SKM-1 (cell line): Measurements from ENCODE around the gene AGO1.
"Not testable (repeated sequence)": the region's sequence is repeated elsewhere in the genome, so short reads cannot be mapped to it uniquely, and the experiment has no call there.

Experiments
- DNase-seq: peaks from one replicate; lab custom pipeline; 2025; ENCODE audit not compliant: unreplicated experiment; lab: John Stamatoyannopoulos, UW

The AGO1 gene

DNA sequence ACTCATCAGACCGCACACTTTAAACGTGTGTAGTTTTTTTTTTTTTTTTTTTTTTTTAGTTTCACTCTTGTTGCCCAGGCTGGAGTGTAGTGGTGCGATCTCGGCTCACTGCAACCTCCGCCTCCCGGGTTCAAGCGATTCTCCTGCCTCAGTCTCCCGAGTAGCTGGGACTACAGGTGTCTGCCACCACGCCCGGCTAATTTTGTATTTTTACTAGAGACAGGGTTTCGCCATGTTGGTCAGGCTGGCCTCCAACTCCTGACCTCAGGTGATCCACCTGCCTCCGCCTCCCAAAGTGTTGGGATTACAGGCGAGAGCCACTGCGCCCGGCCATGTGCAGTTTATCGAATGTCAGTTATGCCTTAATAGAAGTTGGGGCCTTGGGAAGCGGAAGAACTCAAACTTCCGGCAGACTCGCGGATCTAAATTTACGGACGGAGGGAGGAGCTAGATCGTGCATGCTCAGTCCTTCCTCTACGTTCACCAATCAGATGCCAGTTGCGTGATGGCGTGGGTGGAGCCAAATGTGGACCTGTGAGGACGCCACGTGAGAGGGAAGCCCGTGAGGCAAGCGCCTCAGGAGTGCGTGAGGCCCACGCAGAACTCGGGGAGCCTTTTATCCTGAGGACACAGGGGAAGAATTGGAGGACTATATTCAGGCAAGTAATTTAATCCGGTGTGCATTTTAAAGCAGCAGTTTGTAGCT is 13.6 kb upstream of the AGO1 start:
- DNase-seq: not testable (repeated sequence)

GRCh38 chr1:35870651-35871309 is 12.2 kb upstream of the AGO1 start:
- DNase-seq: no peak

- no peak for DNase-seq
Observed at GRCh38 chr1:35873243-35873750, 9.7 kb upstream of the AGO1 start.

DNA sequence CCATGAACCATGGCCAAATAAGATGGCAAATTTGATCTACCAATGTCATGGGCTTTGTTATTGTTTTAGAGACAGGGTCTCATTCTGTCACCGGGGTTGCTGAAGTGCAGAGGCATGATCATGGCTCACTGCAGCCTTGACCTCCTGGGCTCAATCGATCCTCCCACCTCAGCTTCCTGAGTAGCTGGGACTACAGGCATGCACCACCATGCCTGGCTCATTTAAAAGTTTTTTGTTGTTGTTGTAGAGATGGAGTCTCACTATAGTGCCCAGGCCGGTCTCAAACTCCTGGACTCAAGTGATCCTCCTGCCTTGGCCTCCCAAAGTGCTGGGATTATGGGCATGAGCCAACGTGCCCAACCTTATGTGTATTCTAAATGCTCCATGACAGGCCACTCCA is 8.9 kb upstream of the AGO1 start:
- not testable (repeated sequence) for DNase-seq

DNA sequence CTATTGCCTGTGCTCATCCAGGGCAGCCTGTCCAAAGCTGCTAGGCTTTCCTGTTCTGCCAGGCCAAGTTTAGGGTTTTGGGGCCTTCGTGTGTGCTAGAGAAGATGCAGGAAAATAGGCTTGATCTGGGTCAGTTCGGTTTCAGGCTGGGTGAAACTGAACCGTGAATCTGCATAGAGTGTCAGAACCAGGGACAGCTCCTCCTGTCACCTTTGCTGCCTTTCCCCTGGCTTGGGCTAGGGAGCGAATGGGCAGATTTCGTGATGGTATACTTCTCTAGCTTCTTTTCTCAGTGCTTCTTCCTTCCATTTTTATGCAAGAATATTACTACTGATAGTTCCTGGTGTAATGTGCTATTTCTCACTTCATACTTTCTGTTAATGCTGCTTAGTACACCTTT is 6.0 kb upstream of the AGO1 start:
- DNase-seq: no peak

DNA sequence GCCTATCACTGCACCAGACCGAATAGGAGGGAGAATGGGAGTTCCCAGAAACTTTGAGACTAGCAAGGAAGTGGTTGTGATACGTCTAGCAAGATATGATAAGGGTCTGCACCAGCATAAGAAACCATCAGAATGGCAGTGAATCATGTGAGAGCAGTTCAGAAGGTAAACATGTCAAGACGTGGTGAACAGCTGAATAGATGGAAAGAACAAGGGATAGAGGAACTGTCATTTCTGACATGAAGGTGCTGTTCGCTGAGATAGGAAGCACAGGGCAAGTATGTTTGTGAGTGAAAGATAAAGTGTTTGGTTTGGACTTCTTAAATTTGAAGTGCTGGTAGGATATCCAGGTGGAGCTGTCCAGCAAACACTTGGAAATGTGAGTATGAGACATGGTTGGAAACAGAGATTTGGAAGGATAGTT is 1.1 kb upstream of the AGO1 start:
- DNase-seq: no peak

DNA sequence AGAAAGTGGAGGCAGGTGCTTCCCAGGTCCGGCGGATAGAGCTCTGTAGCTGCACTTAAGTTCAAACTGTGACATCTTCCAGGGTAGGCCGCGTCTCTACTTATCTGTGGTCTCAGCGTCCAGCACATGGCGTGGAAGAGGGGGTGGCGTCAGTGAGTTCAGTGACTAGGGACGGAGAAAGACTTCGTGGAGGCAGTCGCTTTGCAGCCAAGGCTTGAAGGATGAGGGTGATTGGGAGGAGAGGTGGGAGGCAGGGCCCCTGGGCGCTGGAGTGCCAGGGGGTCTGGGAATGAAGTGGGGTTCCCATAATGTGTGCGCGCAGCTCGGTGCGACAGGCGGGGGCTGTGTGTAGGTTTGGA is 444 bp upstream of the AGO1 start:
- no peak for DNase-seq

DNA sequence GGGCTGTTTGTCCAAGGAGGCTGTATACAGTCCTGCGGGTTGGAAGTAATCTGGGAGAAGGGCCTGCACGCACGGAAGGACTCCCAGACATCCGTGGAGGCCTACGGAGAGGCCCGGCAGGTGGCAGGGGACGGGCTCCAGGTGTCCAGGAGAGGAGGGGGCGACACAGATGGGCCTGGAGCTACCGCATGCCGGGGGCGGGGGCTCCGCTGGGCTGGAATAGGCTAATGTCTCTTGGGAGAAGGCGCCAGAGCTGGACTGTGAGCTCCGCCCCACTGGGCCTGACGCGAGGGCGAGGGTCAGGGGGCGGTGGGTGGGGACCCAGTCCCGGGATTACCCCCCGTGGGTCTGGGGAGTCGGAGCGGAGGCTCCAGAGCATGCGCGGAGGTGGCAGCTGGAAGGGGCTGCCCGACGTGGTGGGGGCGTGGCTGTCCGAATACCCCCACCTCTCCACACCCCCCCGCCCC is 659 bp downstream of the AGO1 start:
- DNase-seq: no peak

- DNase-seq: no peak
Observed at GRCh38 chr1:35884934-35885333, 1.9 kb downstream of the AGO1 start.

GRCh38 chr1:35885961-35886558 is 3.1 kb downstream of the AGO1 start:
- no peak for DNase-seq

- peak; percentile 63 for DNase-seq
Observed at GRCh38 chr1:35886577-35887431, 3.8 kb downstream of the AGO1 start.

DNA sequence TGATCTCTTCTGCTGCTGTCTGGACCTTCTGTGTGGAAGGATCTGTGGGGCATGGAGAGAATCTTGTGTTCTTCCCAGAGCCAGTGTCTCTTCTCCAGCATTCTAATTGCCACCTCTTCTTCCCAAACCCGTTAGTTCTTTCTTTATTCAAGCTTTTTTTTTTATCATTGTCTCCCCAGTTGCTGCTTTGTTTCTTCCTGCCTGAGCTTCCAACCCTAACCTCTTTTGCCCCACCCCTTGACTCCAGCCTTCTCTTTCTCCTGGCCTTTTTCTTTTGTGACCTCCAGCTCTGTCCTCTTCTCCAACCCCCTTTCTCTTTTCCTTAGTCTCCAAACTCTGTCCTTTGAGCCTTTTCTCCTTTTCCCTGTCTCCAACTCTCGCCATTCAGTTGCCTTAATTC is 4.5 kb downstream of the AGO1 start:
- DNase-seq: no peak

DNA sequence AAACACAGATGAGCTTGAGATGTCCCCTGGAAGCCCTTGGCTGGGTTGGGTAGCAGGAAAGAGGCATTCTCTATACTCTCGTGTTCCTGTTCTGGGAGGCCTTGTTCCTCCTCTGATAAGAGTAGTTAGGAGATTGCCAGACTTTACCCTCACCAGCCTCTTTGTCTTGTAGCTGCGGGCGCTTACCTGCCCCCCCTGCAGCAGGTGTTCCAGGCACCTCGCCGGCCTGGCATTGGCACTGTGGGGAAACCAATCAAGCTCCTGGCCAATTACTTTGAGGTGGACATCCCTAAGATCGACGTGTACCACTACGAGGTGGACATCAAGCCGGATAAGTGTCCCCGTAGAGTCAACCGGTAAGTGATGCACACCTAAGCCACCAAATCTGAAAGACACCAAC is 5.2 kb downstream of the AGO1 start:
- DNase-seq: no peak

- not testable (repeated sequence) for DNase-seq
Observed at GRCh38 chr1:35888981-35889380, 6.0 kb downstream of the AGO1 start.

DNA sequence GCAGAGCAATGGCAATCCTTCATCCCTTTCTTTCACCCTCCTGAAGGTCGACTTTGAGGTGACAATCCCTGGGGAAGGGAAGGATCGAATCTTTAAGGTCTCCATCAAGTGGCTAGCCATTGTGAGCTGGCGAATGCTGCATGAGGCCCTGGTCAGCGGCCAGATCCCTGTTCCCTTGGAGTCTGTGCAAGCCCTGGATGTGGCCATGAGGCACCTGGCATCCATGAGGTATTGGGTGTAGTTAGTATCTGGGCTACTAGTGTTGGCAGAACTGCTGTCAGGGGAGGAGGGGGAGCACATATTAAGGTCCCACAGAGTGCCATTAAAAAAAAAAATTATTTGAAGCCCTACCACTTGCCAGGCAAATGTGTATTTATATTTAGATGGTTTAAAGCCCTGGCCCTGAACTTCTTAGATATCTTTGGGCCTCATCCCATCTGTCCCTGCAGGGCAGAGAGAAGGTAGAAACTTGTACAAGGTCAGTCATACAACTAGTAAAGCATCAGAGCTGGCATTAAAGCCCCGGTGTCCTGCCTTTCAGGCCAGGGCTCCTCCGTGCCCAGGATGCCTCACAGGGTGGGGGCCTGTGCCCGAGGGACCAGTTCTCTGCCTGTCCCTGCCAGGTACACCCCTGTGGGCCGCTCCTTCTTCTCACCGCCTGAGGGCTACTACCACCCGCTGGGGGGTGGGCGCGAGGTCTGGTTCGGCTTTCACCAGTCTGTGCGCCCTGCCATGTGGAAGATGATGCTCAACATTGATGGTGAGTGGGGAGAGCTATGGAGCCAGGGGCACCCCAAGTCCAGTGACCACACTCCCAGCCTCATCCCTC is 10.3 kb downstream of the AGO1 start:
- no peak for DNase-seq

DNA sequence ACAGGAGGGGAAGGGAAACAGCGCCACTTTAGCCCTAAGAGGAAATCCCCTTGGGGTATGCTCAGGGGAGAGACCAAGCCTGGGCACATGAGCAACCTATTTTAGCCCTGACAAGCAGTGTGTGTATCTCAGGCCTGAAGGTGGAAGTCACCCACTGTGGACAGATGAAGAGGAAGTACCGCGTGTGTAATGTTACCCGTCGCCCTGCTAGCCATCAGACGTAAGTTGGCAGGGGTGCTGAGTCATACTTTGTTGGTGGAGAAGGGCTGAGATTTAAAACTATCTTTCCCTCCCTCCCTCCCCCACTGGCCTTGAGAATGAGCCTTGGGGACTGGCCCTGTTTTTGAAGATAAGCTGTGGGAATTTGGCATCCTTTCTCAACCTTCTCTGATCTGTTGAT is 11.2 kb downstream of the AGO1 start:
- DNase-seq: peak; percentile 80

- no peak for DNase-seq
Observed at GRCh38 chr1:35894656-35895055, 11.6 kb downstream of the AGO1 start.

GRCh38 chr1:35899941-35900340 is 16.9 kb downstream of the AGO1 start:
- no peak for DNase-seq

- no peak for DNase-seq
Observed at GRCh38 chr1:35901235-35901634, 18.2 kb downstream of the AGO1 start.

DNA sequence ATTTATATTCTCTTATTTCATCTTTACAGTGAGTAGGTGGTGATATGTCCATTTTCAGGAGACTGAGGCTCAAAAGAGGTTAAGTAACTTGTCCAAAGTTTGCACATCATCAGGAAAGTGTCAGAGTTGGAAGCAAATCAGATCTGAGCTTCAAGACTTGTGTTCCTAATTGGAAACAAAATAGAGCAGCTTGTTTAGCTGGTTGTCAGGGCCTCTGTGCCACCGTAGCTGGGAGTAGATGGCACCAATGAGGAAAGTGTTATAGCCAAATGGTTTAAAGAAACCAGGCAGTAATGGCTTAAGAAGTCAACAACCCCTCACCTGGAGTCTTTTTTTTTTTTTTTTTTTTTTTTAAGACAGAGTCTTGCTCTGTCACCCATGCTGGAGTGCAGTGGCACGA is 19.7 kb downstream of the AGO1 start:
- DNase-seq: no peak
